HTR-8/SVneo (cell line): ENCODE data around the gene NRIP1.
A peak's percentile ranks its signal among the peaks of the same experiment; 100 is the strongest.

Experiments used
- DNase-seq: peaks from one replicate; pipeline ENCODE4 v3.0.0; 2011; ENCODE audit warnings: low spot score, mixed read lengths; ENCODE audit not compliant: insufficient read length
- FAIRE-seq: peaks from 2 replicates; lab custom pipeline; 2011; peaks lifted over from hg19 to GRCh38; lab: Jason Lieb, UNC

The NRIP1 gene

GRCh38 chr21:15065392-15066122 lies 757 bp upstream of the NRIP1 start:
- DNase-seq (peak; percentile 41), FAIRE-seq (no peak)

DNA sequence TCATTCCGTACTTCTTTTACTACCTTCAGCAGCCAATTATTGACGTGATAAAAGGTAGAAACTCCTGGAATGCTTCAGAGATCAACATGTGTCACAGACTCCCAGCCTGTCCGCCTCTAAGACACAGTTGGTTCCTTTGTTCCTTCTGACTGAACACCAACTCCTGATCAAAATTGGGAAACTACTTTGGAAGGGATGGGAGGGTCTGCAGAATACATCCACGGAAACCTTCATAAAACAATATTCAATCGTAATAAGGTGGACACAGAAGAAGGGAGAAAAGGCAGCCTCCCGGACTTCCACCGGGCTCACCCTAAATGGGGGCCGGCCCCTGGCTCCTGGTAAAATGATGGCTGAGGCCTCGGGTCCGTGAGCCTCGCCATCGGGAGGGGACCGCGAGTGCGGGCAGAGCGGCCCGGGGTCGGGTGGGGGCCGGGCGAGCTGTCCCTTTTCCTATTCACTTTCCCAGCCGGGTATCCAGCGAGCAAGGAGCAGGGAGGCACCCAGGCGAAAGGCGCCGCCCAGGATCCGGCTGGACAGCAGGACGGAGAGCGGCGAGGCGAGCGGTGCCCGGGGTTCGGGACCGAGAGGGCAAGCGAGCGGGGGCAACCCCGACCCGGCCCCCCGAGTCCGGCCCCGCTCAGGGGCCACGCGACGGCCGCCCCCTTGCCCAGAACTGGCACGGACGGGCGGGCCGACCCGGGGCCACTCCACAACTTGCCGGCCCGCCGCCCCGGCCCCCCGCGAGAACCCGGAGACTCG lies 805 bp downstream of the NRIP1 start:
- FAIRE-seq (no peak), DNase-seq (no peak)

GRCh38 chr21:15063081-15063813 lies 1.6 kb downstream of the NRIP1 start:
- DNase-seq = no peak

GRCh38 chr21:15062606-15062965 lies 2.2 kb downstream of the NRIP1 start:
- DNase-seq = no peak
- FAIRE-seq = no peak

More at GRCh38 chr21:15063081-15063813, 1.6 kb downstream of the NRIP1 start:
- FAIRE-seq = no peak

DNA sequence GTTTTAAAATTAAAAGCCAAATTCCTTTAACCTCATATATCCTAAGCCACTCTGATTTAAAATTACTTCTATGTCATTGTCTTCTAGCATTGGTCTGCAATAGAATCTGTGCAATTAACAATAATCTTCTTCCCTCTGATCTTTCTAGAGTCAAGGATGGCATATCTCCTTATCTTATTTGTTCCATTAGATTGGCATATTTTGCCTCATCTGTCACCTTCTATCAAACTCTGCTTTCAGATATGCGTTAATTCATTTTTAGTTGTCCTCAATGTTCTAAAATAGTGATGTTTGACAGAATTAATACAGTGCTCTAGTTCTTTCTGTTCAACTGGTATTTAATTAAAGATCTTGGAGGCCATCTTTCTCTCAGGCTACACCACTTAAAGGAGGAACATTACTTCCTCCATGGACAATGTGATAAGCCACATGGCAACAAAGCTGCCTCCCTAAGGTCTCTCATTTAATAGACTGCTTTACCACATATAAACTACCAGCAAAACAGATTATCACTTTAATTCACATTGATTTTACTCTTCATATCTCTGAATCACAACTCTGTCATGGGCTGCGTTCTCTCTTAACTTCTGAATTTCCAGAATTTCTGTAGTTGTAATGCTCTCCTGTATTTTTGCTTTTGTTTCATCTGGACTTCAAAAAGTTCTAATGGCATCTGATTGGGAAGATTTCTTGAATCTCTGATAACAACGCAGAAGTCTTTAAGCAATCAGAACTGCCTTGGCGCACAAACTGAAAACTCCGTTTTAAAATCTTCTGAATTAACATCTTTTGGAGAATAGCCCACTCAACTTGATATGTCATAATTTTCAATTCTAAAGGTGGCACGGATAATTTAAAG lies 2.8 kb downstream of the NRIP1 start:
- FAIRE-seq (no peak), DNase-seq (no peak)

DNA sequence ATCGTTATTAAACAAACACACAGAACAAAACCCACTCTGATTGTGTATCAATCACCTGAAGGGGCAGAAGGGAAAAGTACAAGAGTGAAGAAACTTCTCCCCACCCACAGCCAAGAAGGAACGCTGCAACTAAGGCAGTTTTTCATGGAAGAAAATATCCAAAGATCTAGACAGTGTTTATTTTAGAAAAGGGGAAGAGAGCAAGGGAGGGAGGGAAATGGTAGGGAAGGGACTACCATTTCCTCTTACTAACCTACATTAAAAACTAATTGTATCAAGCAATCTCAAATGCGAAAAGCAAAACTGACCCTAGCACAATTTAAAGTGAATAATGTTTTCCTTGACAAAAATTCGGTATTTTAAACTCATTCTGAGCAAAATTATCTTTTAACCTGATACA lies 3.5 kb downstream of the NRIP1 start:
- no peak for DNase-seq
- FAIRE-seq = no peak

DNA sequence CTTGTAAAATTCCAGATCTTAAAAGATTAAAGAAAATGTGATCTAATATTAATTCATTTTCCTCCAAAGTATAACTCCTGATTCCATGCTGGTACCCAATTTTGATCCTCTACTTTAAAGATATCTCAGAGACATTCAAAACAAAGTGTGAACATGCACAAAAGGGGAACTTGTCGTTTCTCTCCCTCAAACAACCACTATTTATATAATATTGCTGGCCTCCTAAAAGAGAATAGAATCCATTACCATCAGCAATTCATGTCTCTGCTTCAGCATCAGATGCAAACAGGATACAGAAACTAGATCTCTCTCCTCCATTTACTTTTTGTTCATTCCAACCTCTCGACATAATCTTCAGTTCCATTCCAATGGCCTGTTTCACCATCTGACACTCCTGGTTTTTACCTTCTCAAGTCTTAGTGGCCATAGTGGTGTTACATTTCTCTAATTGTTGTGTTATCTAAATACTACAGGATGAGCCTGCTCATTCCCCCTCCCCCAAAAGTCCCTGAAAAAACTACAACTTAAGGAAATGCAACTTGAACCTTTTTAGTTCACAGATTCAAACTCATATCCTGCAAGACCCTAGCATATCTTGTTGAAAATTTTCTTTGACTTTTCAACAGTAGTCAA lies 4.1 kb downstream of the NRIP1 start:
- FAIRE-seq (no peak), DNase-seq (no peak)

DNA sequence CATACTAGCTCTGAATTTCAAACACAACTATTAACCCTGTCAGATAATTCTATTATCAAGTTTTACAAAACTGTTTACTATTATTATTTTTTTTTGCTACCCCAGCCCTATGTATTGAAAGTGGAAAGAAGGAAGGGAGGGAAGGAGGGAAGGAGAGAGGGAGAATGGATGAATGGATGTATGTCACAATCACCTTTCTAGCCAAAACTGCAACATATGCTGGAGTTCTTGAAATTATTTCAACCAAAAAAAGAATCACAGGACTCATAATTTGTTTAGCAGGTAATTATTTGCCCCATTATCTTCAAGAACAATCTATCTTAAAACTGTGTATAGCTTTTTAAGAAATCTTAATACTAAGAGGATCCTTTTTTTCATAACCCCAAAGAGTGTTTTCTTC lies 5.4 kb downstream of the NRIP1 start:
- FAIRE-seq (no peak), DNase-seq (no peak)

DNA sequence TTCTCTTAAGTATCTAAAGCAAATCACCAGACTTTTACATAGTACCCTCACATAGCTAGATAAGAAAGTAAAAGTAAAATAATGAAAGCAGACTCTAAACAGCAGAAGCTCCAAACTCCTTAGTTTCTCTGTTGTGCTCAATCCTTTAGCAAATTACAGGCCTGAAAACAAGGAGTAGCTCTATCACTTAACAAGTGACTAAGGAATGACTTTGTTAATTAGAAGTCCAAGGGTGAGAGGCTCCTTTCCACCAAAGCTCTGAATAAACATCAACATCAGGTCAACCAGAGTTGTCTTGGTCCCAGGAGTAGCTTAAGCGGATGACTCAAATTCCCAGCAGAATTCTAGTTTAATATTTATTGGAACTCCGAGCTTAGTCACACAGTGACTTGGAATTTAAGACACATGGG lies 5.9 kb downstream of the NRIP1 start:
- no peak for DNase-seq
- no peak for FAIRE-seq

- FAIRE-seq (no peak), DNase-seq (no peak)
Observed at GRCh38 chr21:15057285-15057684, 7.5 kb downstream of the NRIP1 start.

DNA sequence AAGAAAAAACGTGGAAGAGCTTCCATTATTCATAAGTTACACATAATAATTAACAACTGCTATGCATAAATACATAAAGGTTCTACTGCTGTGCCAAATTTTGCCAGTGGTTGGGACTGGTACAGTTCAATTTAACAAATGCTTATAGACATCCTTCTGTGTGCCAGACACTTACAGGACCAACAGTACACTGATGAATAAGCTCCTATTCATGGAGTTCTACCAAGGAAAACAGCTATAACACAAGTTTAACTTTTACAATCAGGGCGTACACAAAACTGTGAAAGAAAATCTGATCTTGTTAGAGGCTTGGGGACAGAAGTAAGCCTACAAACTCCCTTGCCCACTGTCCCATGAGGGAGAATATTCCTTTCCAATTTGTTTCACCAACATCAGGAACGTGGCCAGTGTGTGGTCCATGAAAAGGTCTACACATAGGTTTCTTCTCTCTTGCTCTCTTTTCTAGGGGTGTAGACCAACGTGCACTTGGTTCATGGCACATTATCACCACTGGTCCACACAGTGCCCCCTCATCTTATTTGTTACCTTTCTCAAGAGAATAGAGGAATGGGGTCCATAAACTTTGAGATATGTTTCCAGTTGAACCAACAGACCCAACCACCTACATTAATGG lies 10.1 kb downstream of the NRIP1 start:
- FAIRE-seq (no peak), DNase-seq (no peak)

- FAIRE-seq (no peak), DNase-seq (no peak)
Observed at GRCh38 chr21:15054089-15054488, 10.7 kb downstream of the NRIP1 start.

DNA sequence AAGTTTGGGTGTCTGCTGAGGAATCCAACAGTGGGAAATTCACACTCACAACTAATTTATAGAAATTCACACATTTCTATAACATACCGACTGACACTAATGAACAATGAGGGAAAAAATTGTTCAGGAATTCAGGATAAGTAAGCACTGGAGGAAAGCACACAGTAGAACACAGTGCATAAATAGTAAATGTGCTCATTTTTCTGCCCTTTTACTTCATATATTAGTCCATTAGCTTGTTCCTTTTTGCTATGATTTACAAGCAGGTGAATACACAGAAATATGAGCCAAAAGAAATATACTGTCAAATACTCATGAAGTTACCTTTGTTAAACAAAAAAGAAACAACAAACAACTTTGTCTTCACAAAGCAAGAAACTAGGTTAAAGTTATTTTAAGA lies 11.3 kb downstream of the NRIP1 start:
- DNase-seq (no peak), FAIRE-seq (no peak)

DNA sequence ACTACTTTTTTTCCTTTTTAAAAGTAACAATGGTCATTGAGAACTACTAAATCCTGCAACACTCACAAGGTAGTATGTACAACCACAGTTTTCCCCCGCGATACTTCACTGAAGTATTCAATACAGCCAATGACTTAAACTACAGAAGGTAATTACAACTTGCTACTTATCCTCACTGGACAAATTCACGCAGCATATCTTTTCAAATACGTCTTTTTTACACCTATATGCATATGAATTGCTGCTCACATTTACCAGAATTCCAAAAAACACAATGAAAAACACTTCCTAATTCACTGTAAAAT lies 12.4 kb downstream of the NRIP1 start:
- FAIRE-seq = no peak
- DNase-seq = no peak

- FAIRE-seq = no peak
Observed at GRCh38 chr21:15051644-15052458, 12.9 kb downstream of the NRIP1 start.

DNA sequence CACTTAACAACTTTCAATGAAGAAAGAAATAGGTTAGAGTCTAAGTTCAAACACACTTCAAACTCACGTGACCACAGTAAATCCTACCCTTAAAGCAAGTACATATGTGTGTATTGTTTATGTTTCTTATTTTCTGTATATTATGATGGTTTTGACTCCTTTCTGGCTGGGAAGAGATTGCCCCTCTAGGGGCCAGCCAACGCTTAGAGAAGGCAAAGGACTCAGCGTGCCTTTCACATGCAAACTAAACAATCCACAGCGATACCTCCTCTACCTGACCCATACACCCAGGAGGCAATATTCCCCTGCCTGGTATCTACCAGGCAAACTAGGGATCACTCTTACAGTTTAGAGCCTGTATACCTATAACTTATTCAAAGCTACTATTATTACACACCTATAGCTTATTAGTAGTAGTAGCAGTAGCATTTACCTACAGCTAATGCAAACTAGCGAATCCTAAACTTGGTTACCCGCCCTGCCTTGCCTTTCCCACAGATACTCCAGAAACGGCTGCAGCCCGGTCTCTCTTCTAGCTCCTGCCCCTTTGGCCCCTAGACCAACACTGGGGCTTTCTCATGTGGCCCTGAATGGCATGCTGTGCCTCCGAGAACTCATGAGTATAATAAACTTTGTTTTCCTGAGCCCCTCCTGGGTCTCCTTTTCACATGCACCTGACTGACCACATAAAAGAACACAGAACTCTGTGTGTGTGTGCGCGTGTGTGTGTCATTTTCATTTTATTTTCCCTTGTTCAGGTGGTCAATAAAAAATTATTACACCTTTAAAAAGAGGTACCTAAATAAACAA lies 14.0 kb downstream of the NRIP1 start:
- no peak for DNase-seq
- FAIRE-seq = no peak

More at GRCh38 chr21:15051644-15052458, 12.9 kb downstream of the NRIP1 start:
- no peak for DNase-seq

- peak; percentile 42 for FAIRE-seq
- no peak for DNase-seq
Observed at GRCh38 chr21:15045017-15045416, 19.8 kb downstream of the NRIP1 start.

DNA sequence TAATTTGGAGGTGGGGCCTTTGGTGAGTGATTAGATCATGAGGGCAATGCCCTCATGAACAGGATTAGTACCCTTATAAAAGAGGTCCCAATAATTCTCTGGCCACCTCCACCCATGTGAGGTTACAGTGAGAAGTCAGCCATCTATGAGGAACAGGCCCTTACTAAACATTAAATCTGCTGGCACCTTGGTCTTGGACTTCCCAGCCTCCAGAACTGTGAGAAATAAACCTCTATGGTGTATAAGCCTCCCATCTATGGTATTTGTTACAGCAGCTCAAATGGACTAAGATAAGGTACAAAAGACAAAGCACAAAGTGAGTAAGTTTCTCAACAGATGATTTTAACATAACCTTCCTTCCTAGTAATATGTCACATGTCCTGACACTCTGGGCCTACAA lies 22.3 kb downstream of the NRIP1 start:
- DNase-seq (no peak), FAIRE-seq (no peak)
